PC-3 (cell line): ENCODE measurements around the gene KCNIP4. TPM values are rescaled to one million over a fixed set of nuclear protein-coding genes. Genes with fewer than 3 reads are reported as not detected.

Source experiments
- ATAC-seq: fragments of 200-7000 bp; cut with Tn5 transposase; 2 replicates; pipeline ENCODE4 v1.9.1; 2020; ENCODE audit warnings: mild to moderate bottlenecking, moderate library complexity
- BruUV-seq: library from RNA; stranded (reverse); fragments of 400-500 nt; replicated peaks from 2 replicates; lab custom pipeline; 2021; lab: Mats Ljungman, UMichigan
- CTCF ChIA-PET: fragments of 300-600 bp; sonication (Branson Sonifier 250); formaldehyde crosslinking; loops from one replicate; lab custom pipeline; 2022; ENCODE audit warnings: antibody characterized with exemption; lab: Charles Lee
- POLR2A ChIA-PET: fragments of 300-600 bp; sonication (Branson Sonifier 250); formaldehyde crosslinking; loops from one replicate; lab custom pipeline; 2022; ENCODE audit warnings: antibody characterized with exemption; ENCODE audit not compliant: unreplicated experiment; lab: Charles Lee
- DNase-seq: peaks from one replicate; pipeline ENCODE4 v3.0.0-alpha.2; 2015
- H2AFZ ChIP-seq: fragments of 300-600 bp; sonication (generic); 2 replicates; pipeline ENCODE4 v1.6.0; 2016; ENCODE audit warnings: antibody characterized with exemption, low read length
- H3F3A ChIP-seq: fragments of 300-600 bp; sonication (generic); one replicate; pipeline ENCODE4 v1.6.0; 2017; ENCODE audit warnings: antibody characterized with exemption, low read length, control low read depth, mild to moderate bottlenecking; ENCODE audit not compliant: unreplicated experiment
- H3K27ac ChIP-seq: fragments of 300-600 bp; sonication (generic); 2 replicates; pipeline ENCODE4 v1.5.1; 2016; ENCODE audit warnings: mild to moderate bottlenecking, low read length
- H3K27me3 ChIP-seq: fragments of 300-600 bp; sonication (generic); 2 replicates; pipeline ENCODE4 v1.6.1; 2016; ENCODE audit warnings: low read length, mixed read lengths
- H3K36me3 ChIP-seq: fragments of 300-600 bp; sonication (generic); 2 replicates; pipeline ENCODE4 v1.6.1; 2016; ENCODE audit warnings: low read depth, mixed run types, low read length, mixed read lengths
- H3K4me1 ChIP-seq: fragments of 300-600 bp; sonication (generic); 2 replicates; pipeline ENCODE4 v1.5.1; 2016; ENCODE audit warnings: low read length; ENCODE audit not compliant: insufficient read depth
- H3K4me2 ChIP-seq: fragments of 300-600 bp; sonication (generic); 2 replicates; pipeline ENCODE4 v1.6.0; 2016; ENCODE audit warnings: low read length
- H3K4me3 ChIP-seq: fragments of 300-600 bp; sonication (generic); 2 replicates; pipeline ENCODE4 v1.5.1; 2016; ENCODE audit warnings: mild to moderate bottlenecking, low read length, mixed read lengths
- H3K79me2 ChIP-seq: fragments of 300-600 bp; sonication (generic); 2 replicates; pipeline ENCODE4 v1.6.1; 2017; ENCODE audit warnings: low read length, mixed read lengths
- H3K9ac ChIP-seq: fragments of 300-600 bp; sonication (generic); 2 replicates; pipeline ENCODE4 v1.6.0; 2016; ENCODE audit warnings: mild to moderate bottlenecking, low read length
- H3K9me2 ChIP-seq: fragments of 300-600 bp; sonication (generic); replicated peaks from 2 replicates; pipeline ENCODE4 v1.6.1; 2016; ENCODE audit warnings: mixed run types, low read length, mixed read lengths
- H3K9me3 ChIP-seq: fragments of 300-600 bp; sonication (generic); 2 replicates; pipeline ENCODE4 v1.6.1; 2016; ENCODE audit warnings: low read length, mixed read lengths
- H4K20me1 ChIP-seq: fragments of 300-600 bp; sonication (generic); 2 replicates; pipeline ENCODE4 v1.6.1; 2016; ENCODE audit warnings: low read length, mixed read lengths
- CTCF ChIP-seq: fragments of 300-600 bp; sonication (generic); conservative IDR thresholded peaks from 2 replicates; pipeline ENCODE4 v1.5.1; 2017; ENCODE audit warnings: antibody characterized with exemption, low read depth, mild to moderate bottlenecking, low read length
- EZH2 ChIP-seq: fragments of 300-600 bp; sonication (generic); IDR thresholded peaks from one replicate; pipeline ENCODE4 v1.6.1; 2017; ENCODE audit warnings: antibody characterized with exemption, mild to moderate bottlenecking, low read length; ENCODE audit not compliant: unreplicated experiment
- EZH2phosphoT487 ChIP-seq: fragments of 300-600 bp; sonication (generic); IDR thresholded peaks from 2 replicates; pipeline ENCODE4 v1.6.1; 2018; ENCODE audit warnings: mild to moderate bottlenecking, antibody characterized with exemption, low read length, borderline replicate concordance
- intact Hi-C: fragments of 100-400 bp; cut with micrococcal nuclease; formaldehyde crosslinking; loops from 2 replicates; pipeline ENCODE4 v1.9.0; 2023
- total RNA-seq: library from RNA; depleted of rRNA; stranded (reverse); fragments of >200 nt; gene quantifications from 2 replicates; pipeline ENCODE4 v1.2.3, GENCODE V29; 2014

Gene KCNIP4
- total RNA-seq, 1 experiment from 2014 or later = not detected

GRCh38 chr4:21869978-21870745 is 78.4 kb downstream of the KCNIP4 start:
- Histone ChIP-seq H3K4me2 (no peak overlapping the region), H3K4me1 (no peaks in the 10 kb centered on the region), H3F3A (no peaks in the 10 kb centered on the region), H3K27me3 (no peaks in the 10 kb centered on the region), H3K9ac (no peak overlapping the region), H3K9me2 (no peaks in the 10 kb centered on the region), H4K20me1 (no peaks in the 10 kb centered on the region), H2AFZ (no peak overlapping the region), H3K36me3 (no peaks in the 10 kb centered on the region), H3K4me3 (no peak overlapping the region), H3K9me3 (no peaks in the 10 kb centered on the region), H3K79me2 (no peaks in the 10 kb centered on the region), H3K27ac (no peak overlapping the region)
- DNase-seq = no peak
- no TSS peak for BruUV-seq
- no peak for ATAC-seq
- intact Hi-C loops = no loop called here
- POLR2A ChIA-PET = no interaction called here
- CTCF ChIA-PET = no interaction called here
- TF ChIP-seq EZH2phosphoT487 = no peak
- no peak for TF ChIP-seq EZH2
- no peak for TF ChIP-seq CTCF

GRCh38 chr4:21864686-21865085 is 83.9 kb downstream of the KCNIP4 start:
- H2AFZ ChIP-seq = no peak overlapping the region
- no peaks in the 10 kb centered on the region for H4K20me1 ChIP-seq
- BruUV-seq = no TSS peak
- no peaks in the 10 kb centered on the region for H3K4me1 ChIP-seq
- ChIA-PET POLR2A (no interaction called here), CTCF (no interaction called here)
- no peak overlapping the region for H3K27ac ChIP-seq
- H3F3A ChIP-seq = no peaks in the 10 kb centered on the region
- H3K4me2 ChIP-seq = no peak overlapping the region
- intact Hi-C loops = no loop called here
- no peak for DNase-seq
- no peaks in the 10 kb centered on the region for H3K9me2 ChIP-seq
- no peak for TF ChIP-seq EZH2phosphoT487
- no peak for TF ChIP-seq EZH2
- TF ChIP-seq CTCF = no peak
- no peaks in the 10 kb centered on the region for H3K9me3 ChIP-seq
- no peaks in the 10 kb centered on the region for H3K79me2 ChIP-seq
- no peaks in the 10 kb centered on the region for H3K36me3 ChIP-seq
- no peaks in the 10 kb centered on the region for H3K27me3 ChIP-seq
- H3K4me3 ChIP-seq = no peak overlapping the region
- no peak for ATAC-seq
- H3K9ac ChIP-seq = no peak overlapping the region

- intact Hi-C loops = no loop called here
- Histone ChIP-seq H4K20me1 (no peaks in the 10 kb centered on the region), H3K9ac (no peak overlapping the region), H3K79me2 (no peaks in the 10 kb centered on the region), H3K4me1 (no peaks in the 10 kb centered on the region), H2AFZ (no peak overlapping the region), H3K9me3 (no peaks in the 10 kb centered on the region), H3K27ac (no peak overlapping the region), H3F3A (no peaks in the 10 kb centered on the region), H3K4me2 (no peak overlapping the region), H3K9me2 (no peaks in the 10 kb centered on the region), H3K27me3 (no peaks in the 10 kb centered on the region), H3K36me3 (no peaks in the 10 kb centered on the region), H3K4me3 (no peak overlapping the region)
- no peak for TF ChIP-seq CTCF
- no peak for TF ChIP-seq EZH2phosphoT487
- TF ChIP-seq EZH2 = no peak
- BruUV-seq = no TSS peak
- DNase-seq (no peak), ATAC-seq (no peak)
- POLR2A ChIA-PET = no interaction called here
- CTCF ChIA-PET = no interaction called here
Measured at GRCh38 chr4:21862917-21863316, 85.7 kb downstream of the KCNIP4 start.
